Measurements from ENCODE around the gene LRGUK. TPM values are rescaled to one million over a fixed set of nuclear protein-coding genes. Genes with fewer than 3 reads are reported as not detected.

LRGUK gene
- total RNA-seq, 2 experiments from 2014 or later, result 0.07 TPM

GRCh38 chr7:134193240-134193639 is 66.1 kb downstream of the LRGUK start:
- no peak for DNase-seq
- Mint-ChIP-seq H3K9me3 (no peaks in the 10 kb centered on the region), H3K4me1 (ENCODE audit: low read depth) (no peaks in the 10 kb centered on the region), H3K27me3 (no peaks in the 10 kb centered on the region), H3K27ac (no peak overlapping the region), H3K4me3 (no peak overlapping the region), H3K36me3 (no peaks in the 10 kb centered on the region)
- ChIA-PET CTCF (no interaction called here), POLR2A (no interaction called here)
- intact Hi-C loops (cut with micrococcal nuclease), result no loop called here

GRCh38 chr7:134195252-134195651 is 68.1 kb downstream of the LRGUK start:
- H3K27ac Mint-ChIP-seq, result no peak overlapping the region
- H3K4me1 Mint-ChIP-seq (ENCODE audit: low read depth), result no peaks in the 10 kb centered on the region
- POLR2A ChIA-PET, result no interaction called here
- no peaks in the 10 kb centered on the region for H3K36me3 Mint-ChIP-seq
- H3K4me3 Mint-ChIP-seq, result no peak overlapping the region
- DNase-seq, result no peak
- intact Hi-C loops (cut with micrococcal nuclease), result no loop called here
- no peaks in the 10 kb centered on the region for H3K9me3 Mint-ChIP-seq
- H3K27me3 Mint-ChIP-seq, result no peaks in the 10 kb centered on the region
- CTCF ChIA-PET, result no interaction called here

- Mint-ChIP-seq H3K4me1 (ENCODE audit: low read depth) (no peaks in the 10 kb centered on the region), H3K36me3 (no peaks in the 10 kb centered on the region), H3K27me3 (no peaks in the 10 kb centered on the region), H3K9me3 (no peaks in the 10 kb centered on the region), H3K4me3 (no peak overlapping the region), H3K27ac (no peak overlapping the region)
- DNase-seq, result no peak
- ChIA-PET CTCF (no interaction called here), POLR2A (no interaction called here)
- intact Hi-C loops (cut with micrococcal nuclease), result no loop called here
Measured at GRCh38 chr7:134196439-134196838, 69.3 kb downstream of the LRGUK start.

DNA sequence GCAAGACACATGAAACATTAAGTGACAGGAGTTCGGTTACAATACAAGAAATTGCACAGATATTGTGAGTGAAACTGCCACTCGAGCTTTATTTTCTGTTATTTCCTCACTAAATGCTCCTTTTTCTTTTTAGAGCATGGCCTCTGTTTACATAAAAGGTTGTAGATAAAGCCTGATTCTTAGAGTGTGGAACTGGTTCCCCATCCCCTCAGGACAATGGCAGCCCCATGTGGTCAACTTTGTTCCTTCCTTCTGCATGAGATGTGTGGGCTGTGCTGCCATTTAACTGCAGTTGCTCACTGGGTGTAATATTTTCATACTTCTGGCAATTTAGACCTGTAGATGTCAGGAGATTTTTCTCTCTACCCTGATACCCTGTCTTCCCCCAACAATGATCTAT is 70.2 kb downstream of the LRGUK start:
- CTCF ChIA-PET, result no interaction called here
- Mint-ChIP-seq H3K27me3 (no peaks in the 10 kb centered on the region), H3K4me3 (no peak overlapping the region), H3K27ac (no peak overlapping the region), H3K36me3 (no peaks in the 10 kb centered on the region), H3K4me1 (ENCODE audit: low read depth) (no peaks in the 10 kb centered on the region), H3K9me3 (no peaks in the 10 kb centered on the region)
- POLR2A ChIA-PET, result no interaction called here
- intact Hi-C loops (cut with micrococcal nuclease), result no loop called here
- DNase-seq, result no peak

DNA sequence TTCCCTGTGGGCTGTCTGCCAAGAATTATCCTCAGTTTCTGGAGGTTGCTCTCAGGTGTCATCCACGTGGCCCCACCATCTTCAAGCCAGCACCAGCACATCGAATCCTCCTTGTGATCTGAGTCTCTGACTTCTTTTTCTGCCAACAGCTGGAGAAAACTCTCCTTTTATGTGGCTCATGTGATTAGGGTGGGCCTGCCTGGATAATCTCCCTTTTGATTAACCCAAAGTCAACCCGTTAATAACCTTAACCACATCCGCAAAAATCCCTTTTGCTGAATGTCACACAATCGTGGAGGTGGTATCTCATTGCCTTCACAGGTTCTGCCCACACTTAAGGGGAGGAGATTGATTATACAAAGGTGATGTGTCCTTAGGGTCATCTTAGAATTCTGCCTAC is 73.8 kb downstream of the LRGUK start:
- ChIA-PET CTCF (interaction anchor here (1.0 kb wide), 1 partner anchor 60 kb away, joined by 3 read pairs; no protein-coding TSS in a partner anchor), POLR2A (no interaction called here)
- no peak overlapping the region for H3K4me3 Mint-ChIP-seq
- H3K36me3 Mint-ChIP-seq, result no peaks in the 10 kb centered on the region
- no peaks in the 10 kb centered on the region for H3K9me3 Mint-ChIP-seq
- H3K4me1 Mint-ChIP-seq (ENCODE audit: low read depth), result no peaks in the 10 kb centered on the region
- H3K27ac Mint-ChIP-seq, result no peak overlapping the region
- no peak for DNase-seq
- intact Hi-C loops (cut with micrococcal nuclease), result no loop called here
- H3K27me3 Mint-ChIP-seq, result no peaks in the 10 kb centered on the region

DNA sequence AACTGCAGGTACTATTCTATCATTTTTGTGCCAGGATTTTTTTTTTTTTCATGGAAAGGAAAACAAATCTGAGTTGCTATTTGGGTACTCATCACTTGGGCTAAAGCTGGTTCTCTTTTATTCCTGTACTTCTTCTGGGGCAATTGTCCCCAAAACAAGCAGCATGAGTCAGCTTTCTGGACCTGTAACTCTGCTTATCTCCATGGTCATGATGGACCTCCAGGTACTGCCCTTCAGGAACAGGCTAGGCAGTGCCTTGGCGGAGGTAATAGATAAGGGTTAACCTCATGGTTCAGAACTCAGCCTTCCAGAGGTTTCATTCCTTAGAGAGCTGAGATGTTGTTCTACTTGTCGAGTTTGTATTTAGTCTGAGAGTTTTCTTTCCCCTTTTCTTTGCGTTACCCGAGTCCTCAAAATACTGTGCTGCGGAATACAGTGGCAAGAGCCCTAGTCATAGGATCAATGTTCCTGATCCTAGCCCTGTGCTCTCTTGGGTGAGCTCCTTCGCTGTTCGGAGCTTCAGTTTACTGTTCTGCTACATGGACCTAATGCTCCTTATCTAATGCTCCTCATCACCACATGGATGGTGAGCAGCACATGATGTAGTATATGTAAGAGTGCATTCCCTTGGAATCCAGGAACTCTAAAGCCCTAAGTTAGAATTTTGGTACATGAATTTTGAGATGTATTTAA is 74.6 kb downstream of the LRGUK start:
- no peaks in the 10 kb centered on the region for H3K4me1 Mint-ChIP-seq (ENCODE audit: low read depth)
- DNase-seq, result no peak
- no peaks in the 10 kb centered on the region for H3K36me3 Mint-ChIP-seq
- ChIA-PET CTCF (interaction anchor here (1.0 kb wide), 1 partner anchor 60 kb away, joined by 3 read pairs; no protein-coding TSS in a partner anchor), POLR2A (no interaction called here)
- H3K4me3 Mint-ChIP-seq, result no peak overlapping the region
- no peaks in the 10 kb centered on the region for H3K9me3 Mint-ChIP-seq
- H3K27me3 Mint-ChIP-seq, result no peaks in the 10 kb centered on the region
- intact Hi-C loops (cut with micrococcal nuclease), result no loop called here
- no peak overlapping the region for H3K27ac Mint-ChIP-seq

DNA sequence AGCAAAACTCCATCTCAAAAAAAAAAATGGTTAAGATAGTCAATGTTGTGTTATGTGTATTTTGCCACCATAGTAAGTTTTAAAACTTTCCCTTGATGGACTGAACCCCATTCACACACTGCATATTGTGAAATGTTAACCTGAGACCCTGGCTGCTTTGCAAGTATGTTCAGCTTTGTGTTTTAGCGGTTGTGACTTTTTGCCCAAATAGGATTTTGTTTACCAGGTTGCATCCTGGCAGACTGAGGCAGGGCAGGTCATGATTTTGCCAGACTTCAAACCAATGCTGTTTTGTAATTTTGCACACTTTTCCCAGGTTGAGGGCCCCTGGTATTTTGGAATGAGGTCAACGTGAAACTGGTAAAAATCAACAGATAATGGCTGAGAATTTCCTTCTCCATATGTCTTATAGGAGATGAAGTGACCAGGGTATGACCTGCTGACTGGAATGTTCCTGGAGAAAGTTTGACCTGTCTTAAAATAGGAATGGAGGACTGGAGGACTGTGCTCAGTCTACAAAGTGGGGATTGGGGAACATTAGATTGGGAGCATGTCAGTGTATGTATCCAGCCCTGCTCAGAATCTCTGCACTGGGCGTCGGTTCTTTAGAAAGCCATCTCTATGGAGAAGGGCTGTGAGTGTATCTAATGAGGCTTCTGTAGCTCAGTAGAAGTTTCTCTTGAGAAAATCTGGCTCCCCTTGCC is 76.2 kb downstream of the LRGUK start:
- intact Hi-C loops (cut with micrococcal nuclease), result no loop called here
- Mint-ChIP-seq H3K27me3 (no peaks in the 10 kb centered on the region), H3K4me3 (no peak overlapping the region), H3K4me1 (ENCODE audit: low read depth) (no peaks in the 10 kb centered on the region), H3K9me3 (no peaks in the 10 kb centered on the region), H3K27ac (no peak overlapping the region), H3K36me3 (no peaks in the 10 kb centered on the region)
- ChIA-PET CTCF (no interaction called here), POLR2A (no interaction called here)
- DNase-seq, result no peak

GRCh38 chr7:134209322-134210015 is 82.3 kb downstream of the LRGUK start:
- H3K36me3 Mint-ChIP-seq, result no peaks in the 10 kb centered on the region
- ChIA-PET POLR2A (no interaction called here), CTCF (no interaction called here)
- intact Hi-C loops (cut with micrococcal nuclease), result no loop called here
- H3K4me3 Mint-ChIP-seq, result no peak overlapping the region
- H3K4me1 Mint-ChIP-seq (ENCODE audit: low read depth), result no peaks in the 10 kb centered on the region
- no peak for DNase-seq
- peaks cover 3% of the 10 kb centered on the region for H3K27me3 Mint-ChIP-seq
- no peak overlapping the region for H3K27ac Mint-ChIP-seq
- no peaks in the 10 kb centered on the region for H3K9me3 Mint-ChIP-seq

DNA sequence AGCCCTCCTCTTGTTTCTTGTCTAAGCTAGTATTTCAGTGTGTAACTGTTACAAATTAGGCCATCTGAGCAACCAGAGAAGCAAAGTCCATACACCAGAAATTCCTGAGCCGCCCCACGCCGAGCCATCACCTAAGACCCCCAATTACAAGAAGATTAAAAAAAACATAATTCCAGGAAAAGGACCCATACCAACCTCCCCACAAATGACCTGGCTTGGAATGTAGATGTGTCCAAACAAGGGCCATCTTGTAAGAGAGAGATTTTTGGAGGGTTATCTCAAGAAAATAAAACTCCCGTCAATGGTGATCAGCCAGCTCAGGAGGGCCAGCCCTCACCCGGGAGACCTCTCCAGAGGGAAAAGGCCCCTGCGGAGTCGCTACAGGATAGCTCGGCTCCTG is 83.1 kb downstream of the LRGUK start:
- Mint-ChIP-seq H3K9me3 (no peaks in the 10 kb centered on the region), H3K4me1 (ENCODE audit: low read depth) (no peaks in the 10 kb centered on the region), H3K27me3 (peaks cover 3% of the 10 kb centered on the region), H3K36me3 (no peaks in the 10 kb centered on the region), H3K27ac (no peak overlapping the region), H3K4me3 (no peak overlapping the region)
- POLR2A ChIA-PET, result no interaction called here
- intact Hi-C loops (cut with micrococcal nuclease), result no loop called here
- DNase-seq, result no peak
- CTCF ChIA-PET, result no interaction called here

- POLR2A ChIA-PET, result no interaction called here
- Mint-ChIP-seq H3K4me3 (no peak overlapping the region), H3K36me3 (no peaks in the 10 kb centered on the region), H3K9me3 (no peaks in the 10 kb centered on the region), H3K27me3 (peaks cover 3% of the 10 kb centered on the region), H3K4me1 (ENCODE audit: low read depth) (no peaks in the 10 kb centered on the region), H3K27ac (no peak overlapping the region)
- CTCF ChIA-PET, result no interaction called here
- intact Hi-C loops (cut with micrococcal nuclease), result no loop called here
- DNase-seq, result no peak
Measured at GRCh38 chr7:134210976-134211663, 84.0 kb downstream of the LRGUK start.

DNA sequence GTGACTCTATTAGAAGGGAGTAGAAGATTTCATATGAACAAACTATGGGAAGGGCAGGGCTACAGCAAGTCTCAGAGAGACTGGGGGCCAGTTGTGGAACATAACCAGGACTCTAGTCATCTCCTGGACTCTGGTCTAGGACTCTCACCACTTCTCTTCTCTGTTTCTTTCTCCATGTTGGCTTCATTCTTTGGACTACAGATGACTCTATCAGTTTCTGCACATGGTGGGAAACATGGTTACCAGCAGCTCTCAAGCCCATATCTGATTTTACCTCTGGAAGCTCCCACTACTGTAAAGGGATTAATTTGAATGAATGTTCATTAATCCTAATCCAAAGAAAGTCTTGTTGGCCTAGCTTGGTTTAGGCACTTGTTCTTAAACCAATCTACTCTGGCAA is 84.7 kb downstream of the LRGUK start:
- Mint-ChIP-seq H3K4me1 (ENCODE audit: low read depth) (no peaks in the 10 kb centered on the region), H3K27me3 (peaks cover 3% of the 10 kb centered on the region), H3K4me3 (no peak overlapping the region), H3K27ac (no peak overlapping the region), H3K9me3 (no peaks in the 10 kb centered on the region), H3K36me3 (no peaks in the 10 kb centered on the region)
- ChIA-PET POLR2A (no interaction called here), CTCF (no interaction called here)
- DNase-seq, result no peak
- intact Hi-C loops (cut with micrococcal nuclease), result no loop called here

- ChIA-PET CTCF (no interaction called here), POLR2A (no interaction called here)
- Mint-ChIP-seq H3K36me3 (no peaks in the 10 kb centered on the region), H3K4me1 (ENCODE audit: low read depth) (no peaks in the 10 kb centered on the region), H3K9me3 (no peaks in the 10 kb centered on the region), H3K4me3 (no peak overlapping the region), H3K27me3 (peaks cover 3% of the 10 kb centered on the region), H3K27ac (no peak overlapping the region)
- no peak for DNase-seq
- intact Hi-C loops (cut with micrococcal nuclease), result no loop called here
Measured at GRCh38 chr7:134212576-134213546, 85.7 kb downstream of the LRGUK start.
